Prostate gland (tissue), 2 donors: ENCODE results near the gene ZDHHC5.

ENCODE experiments used
- POLR2A ChIP-seq: fragments of 450-650 bp; IDR thresholded peaks from one replicate; pipeline ENCODE4 v1.6.1; 2016; ENCODE audit warnings: antibody characterized with exemption, mild to moderate bottlenecking
- TF ChIP-seq, protein P1 (sequence below), 4 experiments: fragments of 200-600 bp in 2 of 4; fragments of 450-650 bp in 2 of 4; sonication (generic) in 2 of 4; IDR thresholded peaks; 1 replicate in 3 of 4; 2 replicates in 1 of 4; pipeline ENCODE4 v1.5.1; 2016 to 2019; ENCODE audit warnings: antibody characterized with exemption in 4 of 4, mild to moderate bottlenecking in 2 of 4, moderate library complexity in 2 of 4

DNA sequence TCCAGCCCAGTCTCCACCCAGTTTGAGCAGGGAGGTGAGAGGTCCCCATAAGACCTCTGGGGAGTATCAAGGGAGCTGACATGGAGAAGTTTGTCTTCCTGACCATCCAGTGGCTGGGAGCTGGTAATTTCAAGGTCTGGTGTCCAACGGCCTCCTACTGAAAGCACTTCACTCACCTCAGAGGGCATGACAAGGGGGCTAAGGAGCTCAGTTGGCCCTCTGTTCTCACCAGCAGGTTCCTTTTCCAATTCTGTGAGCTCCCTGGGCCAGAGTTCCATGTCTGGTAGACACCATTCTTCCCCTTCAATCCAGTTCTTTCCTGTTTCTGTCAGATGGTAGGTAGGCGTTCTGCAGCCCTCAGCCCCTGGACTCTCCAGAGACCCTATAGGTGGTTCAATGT is 76.4 kb downstream of the ZDHHC5 start:
- no peak for TF ChIP-seq POLR2A
- TF ChIP-seq, protein P1, sequence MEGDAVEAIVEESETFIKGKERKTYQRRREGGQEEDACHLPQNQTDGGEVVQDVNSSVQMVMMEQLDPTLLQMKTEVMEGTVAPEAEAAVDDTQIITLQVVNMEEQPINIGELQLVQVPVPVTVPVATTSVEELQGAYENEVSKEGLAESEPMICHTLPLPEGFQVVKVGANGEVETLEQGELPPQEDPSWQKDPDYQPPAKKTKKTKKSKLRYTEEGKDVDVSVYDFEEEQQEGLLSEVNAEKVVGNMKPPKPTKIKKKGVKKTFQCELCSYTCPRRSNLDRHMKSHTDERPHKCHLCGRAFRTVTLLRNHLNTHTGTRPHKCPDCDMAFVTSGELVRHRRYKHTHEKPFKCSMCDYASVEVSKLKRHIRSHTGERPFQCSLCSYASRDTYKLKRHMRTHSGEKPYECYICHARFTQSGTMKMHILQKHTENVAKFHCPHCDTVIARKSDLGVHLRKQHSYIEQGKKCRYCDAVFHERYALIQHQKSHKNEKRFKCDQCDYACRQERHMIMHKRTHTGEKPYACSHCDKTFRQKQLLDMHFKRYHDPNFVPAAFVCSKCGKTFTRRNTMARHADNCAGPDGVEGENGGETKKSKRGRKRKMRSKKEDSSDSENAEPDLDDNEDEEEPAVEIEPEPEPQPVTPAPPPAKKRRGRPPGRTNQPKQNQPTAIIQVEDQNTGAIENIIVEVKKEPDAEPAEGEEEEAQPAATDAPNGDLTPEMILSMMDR (IDR thresholded peaks at IDR 0.05): no peak
